H1 (cell line): ENCODE data around the gene HES2. TPM values are rescaled to one million over a fixed set of nuclear protein-coding genes. Genes with fewer than 3 reads are reported as not detected.

Source experiments
- NRF1 ChIP-seq: IDR thresholded peaks from 2 replicates; pipeline ENCODE4 v1.6.1; 2011; ENCODE audit warnings: mild to moderate bottlenecking, low read depth, low read length, improper control_type of control experiment
- polyA plus RNA-seq, 7 experiments: library from polyadenylated mRNA; depleted of rRNA in 3 of 7; stranded (reverse) in 5 of 7; unstranded in 2 of 7; fragments of >200 nt in 5 of 7; fragments of 200-250 nt in 2 of 7; gene quantifications; 1 replicate in 5 of 7; 2 replicates in 1 of 7; 4 replicates in 1 of 7; pipeline versions ENCODE4 v1.2.1 to v1.2.3, GENCODE V29; 2011 to 2013; ENCODE audit warnings: missing spikeins in 2 of 7, mixed read lengths in 2 of 7
- total RNA-seq: library from RNA; stranded (reverse); fragmentation: NEBNext Ultra II Directional; extraction: Animal tissue kit (Norgen Biotek cat#: 25700); gene quantifications from 2 replicates; pipeline ENCODE4 v1.2.1, GENCODE V29; 2021

The HES2 gene
- total and polyA plus RNA-seq, 2 of the 8 experiments (the other 6 are each of a cell fraction or from before 2014, with no cell fraction given): 0.15 to 0.53 TPM

GRCh38 chr1:6459850-6460265, 40.1 kb upstream of the HES2 start (continued):
- TF ChIP-seq NRF1: no peak
